ENCODE data around the gene CAPN7.

Gene CAPN7

GRCh38 chr3:15216501-15216900 is 10.5 kb downstream of the CAPN7 start:
- TF ChIP-seq CTCF (IDR thresholded peaks at IDR 0.05; ENCODE audit: extremely low read depth, missing control alignments), result no peak
- no peak for DNase-seq (ENCODE audit: low spot score)

- no peak for DNase-seq (ENCODE audit: low spot score)
- no peak for TF ChIP-seq CTCF (IDR thresholded peaks at IDR 0.05; ENCODE audit: extremely low read depth, missing control alignments)
Observed at GRCh38 chr3:15217011-15217671, 11.1 kb downstream of the CAPN7 start.

DNA sequence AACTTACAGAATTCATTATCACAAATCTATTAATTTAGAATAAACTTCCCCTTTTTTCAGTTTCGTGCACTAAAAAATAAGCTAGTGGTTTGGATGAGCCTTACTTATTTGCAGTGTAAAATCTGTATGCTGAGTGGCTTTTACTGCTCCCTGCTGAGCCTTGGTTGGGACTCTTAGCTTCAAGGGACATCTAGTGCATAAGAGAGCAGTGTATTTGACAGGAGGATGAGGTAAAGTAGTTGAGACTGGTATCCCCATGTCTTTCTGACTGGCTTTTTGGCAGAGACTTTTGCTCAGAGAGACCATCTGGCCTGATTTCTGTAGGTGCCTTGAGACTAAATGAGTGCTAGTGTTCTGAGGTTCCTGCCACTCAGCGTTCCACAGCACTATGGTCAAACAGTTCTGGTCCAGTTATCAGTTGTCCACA is 11.8 kb downstream of the CAPN7 start:
- TF ChIP-seq CTCF (IDR thresholded peaks at IDR 0.05; ENCODE audit: extremely low read depth, missing control alignments), result no peak
- peak; percentile 11 for DNase-seq (ENCODE audit: low spot score)

DNA sequence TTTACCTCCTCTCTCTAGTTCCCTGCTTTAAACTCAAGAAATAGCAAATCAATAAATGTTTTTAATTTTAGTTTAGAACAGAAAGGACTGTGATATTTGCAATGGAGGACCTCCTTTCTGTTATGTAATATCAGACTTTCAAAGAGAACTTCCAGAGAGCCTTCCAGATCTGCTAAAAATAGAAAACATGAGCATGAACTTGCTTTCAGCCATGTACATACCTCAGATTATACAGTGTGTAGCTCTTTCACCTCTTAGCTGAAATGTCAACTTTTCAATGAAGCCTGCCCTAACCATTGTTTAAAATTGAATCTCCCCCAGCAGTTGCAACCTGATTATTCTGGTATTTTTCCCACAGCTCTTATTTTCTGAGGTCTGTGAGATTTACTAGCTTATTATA is 12.6 kb downstream of the CAPN7 start:
- no peak for DNase-seq (ENCODE audit: low spot score)
- no peak for TF ChIP-seq CTCF (IDR thresholded peaks at IDR 0.05; ENCODE audit: extremely low read depth, missing control alignments)

GRCh38 chr3:15220056-15220455 is 14.0 kb downstream of the CAPN7 start:
- no peak for TF ChIP-seq CTCF (IDR thresholded peaks at IDR 0.05; ENCODE audit: extremely low read depth, missing control alignments)
- no peak for DNase-seq (ENCODE audit: low spot score)

GRCh38 chr3:15220661-15221060 is 14.6 kb downstream of the CAPN7 start:
- TF ChIP-seq CTCF (IDR thresholded peaks at IDR 0.05; ENCODE audit: extremely low read depth, missing control alignments), result no peak
- DNase-seq (ENCODE audit: low spot score), result no peak

- no peak for TF ChIP-seq CTCF (IDR thresholded peaks at IDR 0.05; ENCODE audit: extremely low read depth, missing control alignments)
- no peak for DNase-seq (ENCODE audit: low spot score)
Observed at GRCh38 chr3:15221574-15222217, 15.7 kb downstream of the CAPN7 start.

Measured in GM20000 (cell line).